ENCODE results near the gene SLX9.

DNA sequence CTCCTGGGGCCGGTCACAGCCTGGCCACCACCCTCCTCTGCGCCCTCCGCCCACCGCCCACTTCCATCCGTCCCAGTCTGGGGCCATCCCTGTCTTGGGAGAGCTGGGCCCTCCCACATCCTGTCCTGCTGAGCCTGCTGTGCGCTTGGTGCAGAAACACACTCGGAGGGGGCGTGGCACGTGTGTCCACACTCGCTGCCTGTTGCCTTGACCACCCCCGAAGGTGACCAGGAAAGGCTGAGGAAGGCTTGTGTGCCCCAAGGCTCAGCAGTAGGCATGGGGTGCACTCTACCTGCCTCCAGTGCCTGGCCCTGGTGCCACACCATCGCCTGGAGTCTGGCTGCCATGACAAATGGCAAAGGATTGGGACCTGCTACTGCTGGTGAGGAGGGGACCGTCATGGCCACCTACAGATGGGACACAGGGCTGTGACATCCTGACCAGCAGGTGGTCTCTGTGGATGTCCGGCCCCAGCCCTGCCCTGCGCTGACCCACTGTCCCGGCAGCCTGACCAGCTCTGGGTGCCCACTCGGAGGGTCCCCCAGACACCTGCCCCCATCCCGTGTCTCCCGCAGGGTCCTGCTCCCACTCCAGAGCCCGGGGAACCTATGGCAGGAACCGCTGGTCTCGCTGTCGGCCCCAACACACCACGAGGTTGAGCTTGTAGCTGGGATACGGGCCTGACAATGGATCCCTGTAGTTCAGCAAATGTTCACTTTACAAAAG lies 43.1 kb upstream of the SLX9 start:
- TF ChIP-seq, protein P1, sequence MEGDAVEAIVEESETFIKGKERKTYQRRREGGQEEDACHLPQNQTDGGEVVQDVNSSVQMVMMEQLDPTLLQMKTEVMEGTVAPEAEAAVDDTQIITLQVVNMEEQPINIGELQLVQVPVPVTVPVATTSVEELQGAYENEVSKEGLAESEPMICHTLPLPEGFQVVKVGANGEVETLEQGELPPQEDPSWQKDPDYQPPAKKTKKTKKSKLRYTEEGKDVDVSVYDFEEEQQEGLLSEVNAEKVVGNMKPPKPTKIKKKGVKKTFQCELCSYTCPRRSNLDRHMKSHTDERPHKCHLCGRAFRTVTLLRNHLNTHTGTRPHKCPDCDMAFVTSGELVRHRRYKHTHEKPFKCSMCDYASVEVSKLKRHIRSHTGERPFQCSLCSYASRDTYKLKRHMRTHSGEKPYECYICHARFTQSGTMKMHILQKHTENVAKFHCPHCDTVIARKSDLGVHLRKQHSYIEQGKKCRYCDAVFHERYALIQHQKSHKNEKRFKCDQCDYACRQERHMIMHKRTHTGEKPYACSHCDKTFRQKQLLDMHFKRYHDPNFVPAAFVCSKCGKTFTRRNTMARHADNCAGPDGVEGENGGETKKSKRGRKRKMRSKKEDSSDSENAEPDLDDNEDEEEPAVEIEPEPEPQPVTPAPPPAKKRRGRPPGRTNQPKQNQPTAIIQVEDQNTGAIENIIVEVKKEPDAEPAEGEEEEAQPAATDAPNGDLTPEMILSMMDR (IDR thresholded peaks at IDR 0.05; ENCODE audit: low read depth, low read length, poor library complexity, severe bottlenecking) = no peak
- TF ChIP-seq EZH2phosphoT487 (IDR thresholded peaks at IDR 0.05; ENCODE audit: borderline replicate concordance, low read length) = no peak
